Stimulated activated CD4-positive, alpha-beta T cell treated with anti-CD3 and anti-CD28 coated beads, Interleukin-4, amount 100 ng/mL, for 4 hours (primary cell): Measurements from ENCODE around the gene ACADL.

ENCODE experiments used
- DNase-seq, 2 experiments: peaks; one replicate each; pipeline ENCODE4 v3.0.0-alpha.2; 2020

Gene ACADL

GRCh38 chr2:210169516-210170195 lies 55.6 kb downstream of the ACADL start:
- no peak for DNase-seq

- no peak for DNase-seq
Measured at GRCh38 chr2:210167227-210167626, 58.0 kb downstream of the ACADL start.

DNA sequence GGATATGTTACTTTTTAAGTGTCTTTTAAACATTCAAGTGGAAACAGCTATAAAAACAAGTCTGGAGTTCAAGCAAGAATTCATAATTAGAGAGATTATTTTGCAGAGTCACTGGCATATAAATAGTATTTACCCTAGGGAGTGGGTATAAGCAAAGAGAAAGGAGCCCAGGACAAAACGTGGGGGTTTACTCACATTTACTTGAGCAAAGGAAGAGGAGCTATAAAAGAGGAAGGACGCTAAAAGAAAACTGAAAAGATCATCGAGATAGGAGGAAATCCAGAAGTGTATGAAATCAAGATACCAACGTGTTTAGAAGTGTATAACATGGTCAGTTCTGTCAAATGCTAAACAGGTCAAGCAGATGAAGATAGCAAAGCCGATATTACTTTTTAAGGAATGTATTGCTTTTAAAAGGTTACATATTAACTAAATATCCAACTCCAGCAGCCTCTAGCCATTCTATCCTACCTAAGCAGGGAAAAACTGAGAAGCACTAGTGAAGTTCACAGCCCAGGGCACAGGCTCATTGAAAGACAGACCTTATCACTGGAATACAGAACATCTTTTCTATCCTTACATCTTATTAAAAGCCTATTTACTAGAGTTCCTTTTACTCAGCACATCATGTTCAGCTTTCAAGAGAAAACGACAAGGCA lies 62.7 kb downstream of the ACADL start:
- DNase-seq, result no peak

GRCh38 chr2:210159059-210159458 lies 66.2 kb downstream of the ACADL start:
- no peak for DNase-seq

- DNase-seq, result no peak
Measured at GRCh38 chr2:210158236-210158635, 67.0 kb downstream of the ACADL start.

- no peak for DNase-seq
Measured at GRCh38 chr2:210157526-210157925, 67.7 kb downstream of the ACADL start.

DNA sequence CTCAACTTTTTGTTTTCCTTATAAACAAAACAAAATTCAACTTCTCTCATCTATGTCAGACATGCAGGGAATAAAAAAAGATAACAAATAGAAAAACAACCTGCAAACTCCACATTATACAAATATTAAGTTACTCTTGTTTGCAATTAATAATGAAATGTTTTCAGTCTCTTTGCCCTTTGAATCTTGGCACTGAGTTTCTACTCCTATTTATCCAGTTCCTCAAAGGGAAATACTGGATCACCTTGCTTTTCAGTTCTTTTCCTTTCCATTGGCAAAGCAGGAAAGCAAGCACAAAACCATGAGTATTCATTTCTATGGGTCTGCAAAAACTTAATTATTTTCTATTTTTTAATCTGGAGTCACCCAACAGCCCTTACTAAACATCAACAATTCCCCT lies 77.6 kb downstream of the ACADL start:
- DNase-seq, result no peak
